ENCODE data around the gene ADARB1.

ADARB1 gene

DNA sequence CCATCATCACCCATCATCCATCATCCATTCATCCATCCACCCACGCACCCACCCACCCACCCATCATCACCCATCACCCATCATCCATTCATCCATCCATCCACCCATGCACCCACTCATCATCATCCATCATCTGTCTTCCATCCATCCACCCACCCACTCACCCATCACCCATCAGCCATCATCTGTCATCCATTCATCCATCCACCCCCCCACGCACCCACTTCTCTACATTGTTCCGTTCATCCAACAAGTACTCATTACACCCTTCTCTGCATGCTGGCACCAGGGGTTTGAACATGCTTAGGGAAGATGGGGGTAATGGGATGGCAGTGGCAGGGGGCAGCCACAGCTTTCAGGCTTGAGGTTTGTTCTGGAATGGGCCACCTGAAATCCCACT, 82.1 kb downstream of the ADARB1 start:
- no peak for DNase-seq

GRCh38 chr21:45157932-45158331, 83.6 kb downstream of the ADARB1 start:
- DNase-seq: no peak

DNA sequence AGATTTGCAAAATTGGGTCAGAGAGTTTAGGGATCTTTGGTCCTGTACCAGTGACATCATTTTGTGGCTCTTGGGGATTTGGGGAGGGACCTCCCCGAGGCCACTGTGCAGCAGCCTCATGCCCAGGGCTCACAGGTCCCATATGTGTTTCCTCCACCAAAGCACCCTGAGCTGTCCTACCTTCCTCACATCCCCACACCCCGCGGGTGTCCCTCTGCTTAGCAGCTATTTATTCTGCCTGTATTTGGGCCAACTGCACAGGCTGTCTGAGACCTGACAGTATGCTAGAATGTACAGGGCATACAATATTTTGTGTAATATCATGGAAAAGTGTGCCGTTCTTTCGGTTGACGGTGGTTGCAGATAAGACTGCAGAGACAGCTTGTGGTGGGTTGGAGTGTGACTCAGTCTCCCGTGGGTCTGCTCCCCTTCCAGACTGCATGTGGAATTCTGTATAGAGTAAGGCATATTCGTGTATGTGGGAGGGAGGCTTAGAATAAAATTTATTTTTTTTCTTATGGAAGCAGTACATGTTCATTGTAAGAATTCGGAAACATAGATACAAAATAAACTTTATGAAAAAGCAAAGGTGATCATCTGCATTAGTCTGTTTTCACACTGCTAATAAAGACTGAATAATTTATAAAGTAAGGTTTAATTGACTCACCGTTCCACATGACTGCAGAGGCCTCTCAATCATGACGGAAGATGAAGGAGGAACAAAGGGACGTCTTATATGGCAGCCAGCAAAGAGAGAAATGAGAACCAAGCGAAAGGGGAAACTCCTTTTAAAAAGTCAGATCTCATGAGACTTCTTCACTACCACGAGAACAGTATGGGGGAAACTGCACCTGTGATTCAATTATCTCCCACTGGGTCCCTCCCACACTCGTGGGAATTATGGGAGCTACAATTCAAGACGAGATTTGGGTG, 84.4 kb downstream of the ADARB1 start:
- DNase-seq: no peak

DNA sequence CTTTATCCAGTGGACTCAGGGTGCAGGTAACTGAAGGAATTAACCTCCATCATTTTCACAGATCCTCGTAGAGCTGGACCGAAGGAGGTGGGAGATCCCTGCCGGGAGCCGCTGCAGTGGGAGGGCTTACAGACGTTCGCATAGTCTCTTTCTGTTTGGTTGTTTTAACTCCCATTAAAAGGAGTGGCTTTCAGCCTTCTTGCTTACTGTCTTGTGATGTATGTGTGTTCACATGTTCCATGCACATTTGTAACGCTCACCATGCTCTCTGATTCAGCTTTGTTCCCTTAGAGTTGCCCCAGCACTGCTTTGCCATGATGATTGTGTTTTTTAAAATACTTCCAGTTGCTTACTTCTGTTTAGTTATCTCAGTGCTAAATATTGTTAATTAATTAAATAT, 85.8 kb downstream of the ADARB1 start:
- DNase-seq: no peak

DNA sequence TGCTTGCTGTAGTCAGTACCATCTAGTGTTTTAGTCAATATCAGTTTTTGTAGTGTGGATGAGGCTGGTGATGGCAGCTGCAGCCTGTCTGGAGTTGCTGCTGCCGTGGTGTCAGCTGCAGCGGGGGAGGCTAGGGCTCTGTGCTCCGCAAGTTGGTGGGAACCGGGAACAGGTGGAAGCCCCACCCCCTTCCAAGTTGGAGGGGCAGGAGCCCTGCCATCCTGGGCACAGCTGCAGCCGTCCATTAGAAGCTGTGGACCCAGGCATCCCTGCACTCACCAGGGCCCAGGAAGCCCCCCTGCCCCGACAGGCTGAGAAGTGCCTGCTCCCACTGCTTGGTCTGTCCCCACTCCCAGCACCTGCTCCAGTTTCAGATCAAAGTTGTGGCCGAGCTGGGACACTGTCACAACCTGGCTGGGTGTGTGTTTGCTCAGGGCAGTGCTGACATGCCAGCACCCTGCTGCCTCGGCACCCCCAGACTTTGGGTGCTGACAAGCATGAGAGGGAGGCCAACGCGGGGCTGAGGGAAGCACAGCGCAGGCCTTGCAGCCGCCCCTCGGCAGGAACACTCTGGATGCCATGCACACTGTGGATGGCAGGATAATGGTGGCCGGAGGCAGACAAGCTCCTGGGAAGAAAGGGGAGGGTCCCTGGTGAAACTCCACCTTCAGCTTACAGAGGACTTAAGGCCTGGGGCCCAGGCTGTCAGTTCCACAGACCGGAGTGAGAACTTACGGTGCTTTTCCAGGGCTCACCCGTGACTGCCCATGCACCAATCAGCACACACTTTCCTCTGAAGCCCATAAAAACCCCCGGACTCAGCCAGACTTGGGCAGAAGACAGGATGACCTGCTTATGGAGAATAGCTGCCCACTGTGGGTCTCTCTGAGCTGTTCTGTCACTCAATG, 86.9 kb downstream of the ADARB1 start:
- no peak for DNase-seq

DNA sequence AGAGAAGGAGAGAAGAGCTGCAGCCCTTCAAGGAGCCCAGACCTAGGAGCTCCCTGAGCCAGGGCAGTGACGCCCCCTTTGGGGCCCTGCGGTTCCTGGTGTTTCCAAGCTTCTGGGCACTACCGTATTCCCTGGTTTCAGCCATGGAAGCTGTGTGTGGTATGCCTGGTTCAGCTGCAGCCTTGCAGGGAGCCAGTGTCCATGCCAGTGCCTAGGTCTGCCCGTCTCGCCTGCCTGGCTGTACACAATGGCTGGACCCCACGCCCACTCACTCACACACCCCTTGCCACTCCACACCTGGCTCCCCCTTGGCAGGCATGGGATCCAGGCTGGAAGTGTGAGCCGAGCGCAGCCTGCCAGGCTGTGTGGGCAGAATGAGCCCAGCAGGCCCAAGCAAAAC, 87.7 kb downstream of the ADARB1 start:
- DNase-seq: no peak

DNA sequence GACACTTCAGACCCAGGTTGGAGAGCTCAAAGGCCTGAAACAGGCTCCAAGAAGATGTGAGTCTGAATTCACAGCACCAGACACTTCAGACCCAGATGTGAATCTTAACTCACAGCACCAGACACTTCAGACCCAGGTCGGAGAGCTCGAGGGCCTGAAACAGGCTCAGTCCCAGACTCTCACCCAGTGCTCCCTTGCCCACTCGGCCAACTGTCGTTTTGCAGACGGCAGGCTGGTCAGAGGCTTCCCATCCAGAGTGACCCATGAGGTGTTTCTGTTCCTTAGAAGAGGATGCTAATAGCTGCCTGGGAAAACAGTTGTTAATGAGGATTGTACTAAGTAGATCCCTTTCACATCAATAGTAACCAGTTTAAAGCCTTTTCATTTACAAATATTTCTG, 88.4 kb downstream of the ADARB1 start:
- no peak for DNase-seq

GRCh38 chr21:45163413-45164123, 89.2 kb downstream of the ADARB1 start:
- no peak for DNase-seq

DNA sequence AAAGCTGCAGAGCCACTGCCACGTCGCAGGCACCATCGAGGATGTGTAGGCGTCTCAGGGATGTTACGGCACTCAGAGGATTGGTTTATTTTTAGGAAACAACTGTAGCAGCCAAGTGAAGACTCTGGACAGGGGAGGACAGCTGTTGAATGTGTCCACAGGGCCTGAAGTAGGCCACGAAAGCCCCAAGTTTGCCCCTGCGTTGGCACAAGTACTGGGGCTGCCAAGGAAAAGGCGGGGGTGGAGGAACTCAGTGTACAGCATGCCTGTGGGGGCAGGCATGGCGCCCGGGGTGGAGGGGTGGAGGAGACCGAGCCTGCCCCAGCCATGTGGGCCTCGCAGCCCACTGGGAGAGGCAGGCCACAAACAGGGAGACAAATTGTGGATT, 89.7 kb downstream of the ADARB1 start:
- DNase-seq: no peak

DNA sequence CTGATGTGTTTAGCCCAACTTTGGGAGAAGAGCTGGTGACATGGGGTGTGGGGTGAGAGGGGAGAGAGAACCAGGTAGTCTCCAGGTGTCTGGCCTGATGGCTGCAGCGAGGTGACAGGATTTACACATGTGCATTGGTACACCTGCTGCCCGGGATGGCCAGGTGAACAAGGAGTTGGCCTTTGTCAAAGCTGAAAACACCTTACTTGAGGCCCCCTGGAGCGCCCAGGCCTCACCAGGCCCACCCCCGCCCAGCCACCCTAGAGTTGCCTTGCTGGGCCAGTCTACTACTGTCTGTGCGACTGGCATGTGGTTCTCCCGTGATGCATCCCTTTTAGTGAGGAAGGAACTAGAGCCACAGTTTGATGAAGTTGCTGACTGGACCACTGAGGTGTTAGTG, 90.5 kb downstream of the ADARB1 start:
- no peak for DNase-seq

DNA sequence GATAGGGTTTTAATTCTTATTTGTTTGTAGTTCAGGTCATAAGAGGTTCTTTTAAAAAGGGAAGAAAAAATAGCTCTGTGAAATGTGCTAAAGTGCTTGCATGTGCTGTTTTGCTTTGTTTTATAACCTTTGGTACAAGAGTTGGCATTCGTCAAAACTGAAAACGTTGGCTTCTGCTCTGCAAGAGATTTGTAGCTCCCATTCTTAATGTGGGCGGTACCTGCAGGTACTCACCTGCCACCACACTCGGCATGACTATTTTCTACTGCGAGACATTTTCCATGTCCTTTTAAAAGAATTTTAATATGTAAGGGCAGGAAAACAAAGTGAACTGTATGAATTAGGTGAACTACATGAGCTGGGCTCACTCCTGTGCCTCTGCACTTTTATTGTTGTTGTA, 92.6 kb downstream of the ADARB1 start:
- no peak for DNase-seq

DNA sequence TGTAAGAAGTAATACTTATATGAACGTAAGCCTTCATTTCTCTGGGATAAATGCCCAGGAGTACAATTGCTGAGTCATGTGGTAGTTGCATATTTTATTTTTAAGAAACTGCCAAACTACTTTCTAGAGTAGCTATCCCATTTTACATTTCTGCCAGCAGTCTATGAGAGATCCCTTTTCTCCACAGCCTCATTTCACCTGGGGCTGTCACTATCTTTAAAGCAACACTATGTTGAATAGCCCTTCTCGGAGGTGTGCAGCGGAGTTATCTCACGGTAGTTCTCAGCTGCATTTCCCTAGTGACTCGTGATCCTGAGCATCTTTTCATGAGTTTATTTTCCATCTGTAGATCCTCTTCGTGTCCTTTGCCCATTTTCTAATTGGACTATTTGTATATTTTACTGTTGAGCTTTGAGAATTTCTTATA, 93.4 kb downstream of the ADARB1 start:
- DNase-seq: no peak

DNA sequence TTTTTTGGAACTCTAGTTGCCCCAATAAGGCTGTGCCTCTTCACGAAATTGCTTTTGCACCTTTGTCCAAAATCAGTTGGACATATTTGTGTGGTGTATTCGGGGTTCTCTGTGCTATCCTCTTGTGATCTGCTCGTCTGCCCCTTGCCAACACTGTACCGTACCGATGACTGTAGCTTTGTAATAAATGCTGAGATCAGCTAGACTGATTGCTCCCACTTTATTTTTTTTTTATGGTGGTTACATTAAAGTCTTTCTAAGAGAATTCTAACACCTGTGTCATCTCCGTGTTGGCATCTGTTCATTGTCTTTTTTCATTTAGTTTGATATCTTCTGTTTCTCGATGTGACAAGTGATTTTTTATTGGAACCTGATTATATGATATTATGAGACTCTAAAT, 94.1 kb downstream of the ADARB1 start:
- DNase-seq: no peak

DNA sequence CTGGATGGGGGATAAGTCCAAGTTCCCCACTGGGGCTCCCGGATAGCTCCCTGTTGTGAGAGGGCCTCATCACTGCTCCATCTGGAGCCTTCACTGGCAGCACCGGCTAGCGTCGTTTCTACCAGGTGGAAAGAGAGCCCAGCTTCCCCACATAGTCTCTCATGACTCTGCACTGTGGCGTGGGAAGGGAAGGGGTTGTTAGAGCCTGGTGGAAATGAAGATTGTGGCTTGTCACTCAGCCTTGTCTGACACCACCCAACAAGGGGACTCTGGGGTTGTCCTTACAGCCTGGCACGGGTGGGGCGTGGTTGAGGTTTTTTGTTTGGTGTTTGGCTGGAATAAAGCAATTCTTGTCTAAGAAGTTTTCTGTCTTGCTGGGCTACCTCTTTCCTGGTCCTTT, 94.6 kb downstream of the ADARB1 start:
- no peak for DNase-seq

GRCh38 chr21:45169682-45170081, 95.3 kb downstream of the ADARB1 start:
- no peak for DNase-seq

- DNase-seq: no peak
Measured at GRCh38 chr21:45170987-45171386, 96.6 kb downstream of the ADARB1 start.

DNA sequence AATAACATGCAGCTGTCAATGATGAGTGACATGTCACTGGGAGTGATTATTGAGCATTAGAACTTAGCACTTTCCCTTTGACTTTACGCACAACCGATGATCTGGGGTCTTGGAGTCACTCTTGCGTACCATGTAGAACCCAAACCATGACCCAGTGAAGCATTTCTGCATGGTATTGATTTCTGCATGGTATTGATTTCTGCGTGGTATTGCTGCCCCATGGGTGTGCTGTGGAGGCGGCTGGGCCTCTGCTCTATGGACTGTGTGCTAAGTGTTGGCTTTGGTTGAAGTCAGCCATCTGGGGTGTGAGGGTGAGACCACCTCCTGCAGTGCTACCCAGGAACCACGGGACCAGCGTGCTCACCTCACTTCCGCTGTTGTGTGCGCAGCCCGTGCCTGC, 98.0 kb downstream of the ADARB1 start:
- DNase-seq: no peak

- DNase-seq: no peak
Measured at GRCh38 chr21:45175326-45176095, 101.1 kb downstream of the ADARB1 start.

DNA sequence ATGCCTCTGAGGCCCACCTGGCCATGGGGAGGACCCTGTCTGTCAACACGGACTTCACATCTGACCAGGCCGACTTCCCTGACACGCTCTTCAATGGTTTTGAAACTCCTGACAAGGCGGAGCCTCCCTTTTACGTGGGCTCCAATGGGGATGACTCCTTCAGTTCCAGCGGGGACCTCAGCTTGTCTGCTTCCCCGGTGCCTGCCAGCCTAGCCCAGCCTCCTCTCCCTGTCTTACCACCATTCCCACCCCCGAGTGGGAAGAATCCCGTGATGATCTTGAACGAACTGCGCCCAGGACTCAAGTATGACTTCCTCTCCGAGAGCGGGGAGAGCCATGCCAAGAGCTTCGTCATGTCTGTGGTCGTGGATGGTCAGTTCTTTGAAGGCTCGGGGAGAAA, 101.8 kb downstream of the ADARB1 start:
- DNase-seq: no peak

DNA sequence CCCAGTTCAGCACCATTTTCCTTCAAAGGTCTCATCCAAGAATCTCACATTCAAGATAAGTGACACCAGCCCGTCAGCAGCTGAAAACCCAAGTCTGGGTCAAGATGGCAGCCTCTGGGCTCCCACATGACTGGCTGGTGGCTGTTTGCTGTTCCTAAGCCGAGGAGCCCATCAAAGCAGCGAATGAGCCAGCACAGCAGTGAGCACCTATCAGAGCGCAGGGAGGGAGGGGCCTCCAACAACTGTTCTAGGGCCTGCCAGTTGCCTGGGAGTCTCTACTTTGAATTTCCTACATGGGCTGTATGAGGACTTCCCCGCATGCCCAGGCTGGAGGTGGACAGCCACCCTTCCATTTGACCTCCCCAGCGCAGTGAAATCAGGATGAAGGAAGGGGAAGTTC, 102.7 kb downstream of the ADARB1 start:
- DNase-seq: no peak

DNA sequence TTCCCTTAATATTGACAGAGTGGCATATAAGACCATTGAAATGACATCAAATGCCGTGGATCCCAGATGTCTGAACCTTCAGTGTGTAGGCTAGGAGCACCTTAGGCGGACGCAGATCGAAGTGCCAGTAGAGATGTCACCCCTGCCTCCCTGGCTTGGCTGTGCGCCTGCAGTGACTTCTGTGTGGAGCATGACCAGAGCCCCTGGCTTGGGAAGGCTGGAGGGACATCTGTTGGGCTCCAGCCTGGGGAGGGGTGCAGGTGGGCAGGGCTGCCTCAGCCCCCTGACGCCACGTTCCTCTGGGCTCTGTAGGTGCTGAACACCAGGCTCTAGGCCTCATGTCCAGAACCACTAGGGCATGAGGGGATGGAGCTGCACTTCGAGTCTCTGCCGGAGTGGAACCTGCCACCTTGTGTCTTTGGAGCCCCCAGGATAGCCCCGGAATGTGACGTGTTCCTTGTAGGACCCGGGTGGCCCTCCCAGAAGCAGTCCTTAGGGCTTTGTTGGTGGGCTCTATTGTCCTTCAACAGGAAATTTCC, 103.8 kb downstream of the ADARB1 start:
- DNase-seq: no peak

GRCh38 chr21:45178971-45179370, 104.6 kb downstream of the ADARB1 start:
- no peak for DNase-seq
